Measurements from ENCODE around the gene DLG1.

DLG1 gene

DNA sequence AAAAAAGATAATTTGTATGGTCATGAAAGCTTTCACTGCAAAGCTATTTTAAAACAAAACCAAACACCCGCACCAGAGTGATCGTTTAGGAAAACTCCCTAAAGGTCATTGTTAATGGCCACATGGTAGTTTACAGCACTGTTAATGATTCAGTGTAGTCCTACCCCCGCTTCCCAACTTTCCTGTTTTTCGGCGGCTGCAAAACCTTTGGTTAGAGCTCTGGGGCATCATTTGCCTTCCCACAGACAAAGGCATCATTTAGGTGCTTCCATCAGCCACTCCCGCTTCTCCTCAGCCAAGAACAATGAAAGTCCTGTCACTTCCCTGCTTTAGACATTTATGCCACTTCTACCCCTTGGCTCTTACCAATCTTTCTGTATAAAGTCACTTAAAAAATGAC, 279.4 kb downstream of the DLG1 start:
- ChIA-PET CTCF (interaction anchor here (1.0 to 2.3 kb wide), 2 partner anchors 11 to 17 kb away, joined by 3 to 21 read pairs; partner anchors contain the start of gene MELTF), POLR2A (ENCODE audit: low non-redundant PET) (no interaction called here)
- H3K27ac ChIP-seq = no peak overlapping the region
- TF ChIP-seq, protein P1, sequence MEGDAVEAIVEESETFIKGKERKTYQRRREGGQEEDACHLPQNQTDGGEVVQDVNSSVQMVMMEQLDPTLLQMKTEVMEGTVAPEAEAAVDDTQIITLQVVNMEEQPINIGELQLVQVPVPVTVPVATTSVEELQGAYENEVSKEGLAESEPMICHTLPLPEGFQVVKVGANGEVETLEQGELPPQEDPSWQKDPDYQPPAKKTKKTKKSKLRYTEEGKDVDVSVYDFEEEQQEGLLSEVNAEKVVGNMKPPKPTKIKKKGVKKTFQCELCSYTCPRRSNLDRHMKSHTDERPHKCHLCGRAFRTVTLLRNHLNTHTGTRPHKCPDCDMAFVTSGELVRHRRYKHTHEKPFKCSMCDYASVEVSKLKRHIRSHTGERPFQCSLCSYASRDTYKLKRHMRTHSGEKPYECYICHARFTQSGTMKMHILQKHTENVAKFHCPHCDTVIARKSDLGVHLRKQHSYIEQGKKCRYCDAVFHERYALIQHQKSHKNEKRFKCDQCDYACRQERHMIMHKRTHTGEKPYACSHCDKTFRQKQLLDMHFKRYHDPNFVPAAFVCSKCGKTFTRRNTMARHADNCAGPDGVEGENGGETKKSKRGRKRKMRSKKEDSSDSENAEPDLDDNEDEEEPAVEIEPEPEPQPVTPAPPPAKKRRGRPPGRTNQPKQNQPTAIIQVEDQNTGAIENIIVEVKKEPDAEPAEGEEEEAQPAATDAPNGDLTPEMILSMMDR (conservative IDR thresholded peaks at IDR 0.05; ENCODE audit: low read depth) = no peak
- DNase-seq (ENCODE audit: low spot score) = no peak

DNA sequence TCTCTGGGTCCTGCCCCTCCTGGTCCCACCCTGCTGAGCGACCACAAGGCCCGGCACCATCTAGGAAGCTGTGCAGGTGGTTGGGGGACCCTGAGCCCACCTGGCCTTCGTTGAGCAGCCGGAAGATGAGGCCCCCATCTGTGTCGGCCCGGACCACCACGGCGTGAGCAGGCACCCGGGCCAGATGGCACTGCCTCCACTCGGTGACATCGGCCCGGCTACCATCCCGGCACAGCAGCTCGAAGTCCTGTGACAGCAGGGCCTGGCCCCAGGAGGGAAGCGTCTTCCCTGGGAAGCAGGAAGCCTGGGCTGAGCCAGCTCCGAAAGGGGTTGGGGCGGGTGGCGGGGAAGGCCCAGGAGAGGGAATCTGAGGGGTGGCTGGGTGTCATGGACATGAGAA, 281.4 kb downstream of the DLG1 start:
- no peak overlapping the region for H3K27ac ChIP-seq
- ChIA-PET CTCF (interaction anchor here (2.8 kb wide), 1 partner anchor 12 kb away, joined by 18 read pairs; the partner anchor contains the start of gene MELTF), POLR2A (ENCODE audit: low non-redundant PET) (no interaction called here)
- no peak for DNase-seq (ENCODE audit: low spot score)
- TF ChIP-seq, protein P1 (conservative IDR thresholded peaks at IDR 0.05; ENCODE audit: low read depth) = no peak

DNA sequence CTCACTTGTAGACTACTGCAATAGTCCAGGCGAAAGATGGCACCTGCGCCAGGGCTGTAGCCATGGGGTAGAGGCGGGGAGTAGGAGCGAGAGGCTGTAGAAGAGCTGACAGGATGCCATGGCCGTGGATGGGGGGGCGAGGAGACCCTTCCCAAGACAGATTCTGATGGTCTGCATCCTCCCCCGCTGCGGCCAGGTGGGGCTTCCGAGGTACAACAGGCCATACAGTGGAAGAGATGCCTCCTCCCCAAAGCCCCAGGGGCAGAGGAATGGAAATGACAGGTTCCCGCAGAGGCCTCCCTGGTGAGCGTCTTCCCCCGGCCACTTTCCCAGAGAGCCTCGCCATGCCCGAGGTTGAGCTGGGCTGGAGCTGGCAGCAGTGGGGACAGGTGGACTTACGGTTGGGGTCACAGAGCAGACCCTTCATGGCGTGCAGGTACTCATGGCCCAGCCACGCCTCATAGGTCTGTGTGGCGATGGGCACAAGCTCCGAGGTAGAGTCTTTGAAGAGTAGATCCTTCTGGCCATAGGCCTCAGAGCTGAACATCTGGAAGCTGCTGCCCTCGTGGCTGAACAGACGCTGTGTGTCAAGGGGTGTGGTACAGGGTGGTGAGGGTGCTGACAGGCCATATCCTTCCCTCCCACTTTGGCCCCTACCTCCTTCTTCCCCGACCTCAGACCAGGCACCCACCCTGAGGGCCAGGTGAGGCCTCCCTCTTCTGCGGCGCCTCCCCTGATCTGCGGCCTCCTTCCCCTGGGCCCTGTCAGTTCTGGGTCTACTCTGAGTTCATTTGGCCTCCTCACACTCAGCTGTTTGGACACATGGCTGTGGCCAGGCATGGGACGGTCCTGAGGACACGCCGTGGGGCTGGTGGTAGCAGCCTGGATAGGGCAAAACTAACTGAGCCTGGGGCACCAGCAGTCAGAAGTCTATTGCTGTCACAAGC, 282.3 kb downstream of the DLG1 start:
- DNase-seq (ENCODE audit: low spot score) = no peak
- ChIA-PET POLR2A (ENCODE audit: low non-redundant PET) (no interaction called here), CTCF (interaction anchor here (0.6 to 2.8 kb wide), 4 partner anchors 13 to 425 kb away, joined by 3 to 18 read pairs (median 3); partner anchors contain the start of gene MELTF)
- no peak overlapping the region for H3K27ac ChIP-seq
- TF ChIP-seq, protein P1 (conservative IDR thresholded peaks at IDR 0.05; ENCODE audit: low read depth) = no peak

DNA sequence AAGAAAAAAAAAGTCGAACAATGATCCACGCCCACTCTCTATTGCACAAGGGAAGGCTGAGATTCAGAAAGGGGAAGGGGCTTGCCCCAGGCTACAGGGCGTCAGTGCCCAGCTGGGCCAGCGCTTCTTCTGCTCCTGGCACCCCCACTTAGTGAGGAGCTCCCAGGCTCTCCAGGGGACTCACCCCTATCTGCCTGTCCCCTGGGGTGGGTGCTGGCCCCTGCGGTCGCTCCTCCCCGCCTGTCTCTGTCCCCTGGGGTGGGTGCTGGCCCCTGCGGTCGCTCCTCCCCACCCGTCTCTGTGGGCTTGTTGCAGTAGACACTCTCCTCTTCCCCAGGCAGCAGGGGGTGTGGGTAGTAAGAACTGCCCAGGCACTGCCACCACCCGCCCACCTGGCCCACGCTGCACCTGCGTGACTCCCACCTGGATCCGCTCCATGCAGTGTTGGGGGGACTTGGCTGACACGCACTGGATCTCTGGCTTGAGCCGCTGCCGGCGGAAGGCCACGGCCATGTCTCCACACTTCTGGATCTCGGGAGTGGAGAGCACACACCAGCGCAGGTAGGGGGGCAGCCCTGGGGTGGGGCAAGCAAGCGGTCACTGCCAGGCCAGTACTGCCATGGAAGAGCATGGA, 283.4 kb downstream of the DLG1 start:
- CTCF ChIA-PET = interaction anchor here (0.6 kb wide), 1 partner anchor 196 kb away, joined by 3 read pairs; no protein-coding TSS in a partner anchor
- POLR2A ChIA-PET (ENCODE audit: low non-redundant PET) = no interaction called here
- DNase-seq (ENCODE audit: low spot score) = no peak
- no peak overlapping the region for H3K27ac ChIP-seq
- TF ChIP-seq, protein P1 (conservative IDR thresholded peaks at IDR 0.05; ENCODE audit: low read depth) = no peak

DNA sequence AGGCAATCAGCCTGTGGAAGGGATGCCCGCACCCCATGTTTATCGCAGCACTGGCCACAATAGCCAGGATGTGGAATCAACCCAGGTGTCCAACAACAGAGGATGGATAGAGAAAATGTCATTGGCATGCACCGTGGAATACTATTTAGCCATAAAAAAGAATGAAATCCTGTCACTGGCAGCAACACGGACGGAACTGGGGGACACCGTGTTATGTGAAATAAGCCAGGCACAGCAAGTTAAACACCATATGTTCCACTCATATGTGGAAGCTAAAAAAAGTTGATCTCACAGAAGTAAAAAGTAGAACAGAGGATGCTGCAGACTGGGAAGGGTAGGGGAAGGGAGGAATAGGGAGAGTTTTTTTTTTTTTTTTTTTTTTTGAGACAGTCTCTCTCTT, 284.4 kb downstream of the DLG1 start:
- no peak for DNase-seq (ENCODE audit: low spot score)
- no peak overlapping the region for H3K27ac ChIP-seq
- TF ChIP-seq, protein P1 (conservative IDR thresholded peaks at IDR 0.05; ENCODE audit: low read depth) = no peak
- ChIA-PET POLR2A (ENCODE audit: low non-redundant PET) (no interaction called here), CTCF (no interaction called here)

DNA sequence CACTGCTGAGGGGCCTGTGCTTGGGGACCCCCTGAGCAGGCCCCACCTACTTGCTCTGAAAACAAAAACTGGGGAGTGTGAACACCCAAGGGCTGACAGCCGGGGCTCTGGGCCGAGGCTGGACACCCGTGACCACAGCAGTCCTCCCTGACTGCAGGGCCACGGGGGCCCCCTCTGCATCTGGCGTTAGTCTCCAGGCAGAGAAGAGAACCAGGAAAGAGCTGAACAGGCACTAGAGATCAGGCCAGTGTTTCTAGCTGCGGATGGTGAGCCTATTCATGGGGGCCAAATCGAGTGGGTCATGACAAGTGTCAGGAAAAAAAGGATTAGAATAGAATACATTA, 285.9 kb downstream of the DLG1 start:
- POLR2A ChIA-PET (ENCODE audit: low non-redundant PET) = no interaction called here
- DNase-seq (ENCODE audit: low spot score) = no peak
- TF ChIP-seq, protein P1 (conservative IDR thresholded peaks at IDR 0.05; ENCODE audit: low read depth) = no peak
- CTCF ChIA-PET = interaction anchor here (4.8 kb wide), 1 partner anchor 17 kb away, joined by 17 read pairs; the partner anchor contains the start of gene MELTF
- H3K27ac ChIP-seq = no peak overlapping the region
